CD4-positive, alpha-beta memory T cell (primary cell): ENCODE results near the gene SLC23A2. TPM values are rescaled to one million over a fixed set of nuclear protein-coding genes. Genes with fewer than 3 reads are reported as not detected.

ENCODE experiments used
- CTCF ChIA-PET: fragments of 350-600 bp; sonication (Branson Sonifier 250); formaldehyde crosslinking; loops from one replicate; lab custom pipeline; 2021; ENCODE audit warnings: inconsistent platforms; ENCODE audit not compliant: partially characterized antibody; lab: Charles Lee
- POLR2A ChIA-PET: fragments of 350-600 bp; sonication (Branson Sonifier 250); formaldehyde crosslinking; loops from one replicate; lab custom pipeline; 2021; ENCODE audit not compliant: partially characterized antibody; lab: Charles Lee
- DNase-seq, 5 donors: peaks; one replicate each; pipeline versions ENCODE4 v3.0.0 to v3.0.0-alpha.2; 2020 to 2022; ENCODE audit warnings: mixed read lengths in 1 of 5
- H3K27ac ChIP-seq: one replicate; pipeline ENCODE4 v1.7.0; 2013; ENCODE audit warnings: low read depth, low read length
- H3K27me3 ChIP-seq: 2 replicates; pipeline ENCODE4 v1.7.0; 2013; ENCODE audit warnings: mild to moderate bottlenecking, low read length, moderate library complexity; ENCODE audit not compliant: insufficient read depth
- H3K36me3 ChIP-seq: 2 replicates; pipeline ENCODE4 v1.7.0; 2013; ENCODE audit warnings: mild to moderate bottlenecking, low read length, moderate library complexity; ENCODE audit not compliant: insufficient read depth
- H3K4me1 ChIP-seq: 2 replicates; pipeline ENCODE4 v1.7.0; 2013; ENCODE audit warnings: mild to moderate bottlenecking, low read length, moderate library complexity; ENCODE audit not compliant: insufficient read depth
- H3K4me3 ChIP-seq, 2 donors: one replicate each; pipeline ENCODE4 v1.7.0; 2013; ENCODE audit warnings: low read length in 2 of 2, mild to moderate bottlenecking in 1 of 2
- H3K9me3 ChIP-seq, 2 donors: one replicate each; pipeline ENCODE4 v1.7.0; 2013; ENCODE audit warnings: low read length in 2 of 2, control low read depth in 1 of 2; ENCODE audit not compliant: control insufficient read depth in 1 of 2
- H3K27ac Mint-ChIP-seq, 7 donors: one replicate each; pipeline ENCODE4 v1.8.0; 2020 to 2021; ENCODE audit warnings: mixed read lengths in 7 of 7, mild to moderate bottlenecking in 6 of 7, inconsistent platforms in 3 of 7, moderate library complexity in 3 of 7
- H3K27me3 Mint-ChIP-seq, 2 donors: one replicate each; pipeline ENCODE4 v1.8.0; 2020 to 2021; ENCODE audit warnings: mixed read lengths in 2 of 2
- H3K36me3 Mint-ChIP-seq, 2 donors: one replicate each; pipeline ENCODE4 v1.8.0; 2020 to 2021; ENCODE audit warnings: mixed read lengths in 2 of 2, inconsistent platforms in 1 of 2, mild to moderate bottlenecking in 1 of 2
- H3K4me1 Mint-ChIP-seq, 4 donors: one replicate each; pipeline ENCODE4 v1.8.0; 2020 to 2021; ENCODE audit warnings: mixed read lengths in 4 of 4, mild to moderate bottlenecking in 1 of 4
- H3K4me3 Mint-ChIP-seq, 8 donors: one replicate each; pipeline ENCODE4 v1.8.0; 2020 to 2021; ENCODE audit warnings: mixed read lengths in 8 of 8, mild to moderate bottlenecking in 7 of 8, moderate library complexity in 6 of 8, inconsistent platforms in 3 of 8
- H3K9me3 Mint-ChIP-seq, 8 donors: one replicate each; pipeline ENCODE4 v1.8.0; 2020 to 2021; ENCODE audit warnings: mixed read lengths in 8 of 8, mild to moderate bottlenecking in 5 of 8, inconsistent platforms in 3 of 8, moderate library complexity in 1 of 8
- intact Hi-C: fragments of 100-400 bp; cut with micrococcal nuclease; formaldehyde crosslinking; loops from one replicate; pipeline ENCODE4 v1.15.1; 2023
- polyA plus RNA-seq, 2 donors: library from polyadenylated mRNA; unstranded; fragments of 300-500 nt; fragmentation: Illumina TruSeq; gene quantifications; one replicate each; pipeline ENCODE4 v1.2.3, GENCODE V29; 2021
- total RNA-seq, 2 experiments: library from RNA; stranded (reverse); gene quantifications; one replicate each; pipeline ENCODE4 v1.2.3, GENCODE V29; 2021

SLC23A2 gene
- total and polyA plus RNA-seq, 4 experiments from 2014 or later: 4.3 to 22.6 (median 16.6) TPM

DNA sequence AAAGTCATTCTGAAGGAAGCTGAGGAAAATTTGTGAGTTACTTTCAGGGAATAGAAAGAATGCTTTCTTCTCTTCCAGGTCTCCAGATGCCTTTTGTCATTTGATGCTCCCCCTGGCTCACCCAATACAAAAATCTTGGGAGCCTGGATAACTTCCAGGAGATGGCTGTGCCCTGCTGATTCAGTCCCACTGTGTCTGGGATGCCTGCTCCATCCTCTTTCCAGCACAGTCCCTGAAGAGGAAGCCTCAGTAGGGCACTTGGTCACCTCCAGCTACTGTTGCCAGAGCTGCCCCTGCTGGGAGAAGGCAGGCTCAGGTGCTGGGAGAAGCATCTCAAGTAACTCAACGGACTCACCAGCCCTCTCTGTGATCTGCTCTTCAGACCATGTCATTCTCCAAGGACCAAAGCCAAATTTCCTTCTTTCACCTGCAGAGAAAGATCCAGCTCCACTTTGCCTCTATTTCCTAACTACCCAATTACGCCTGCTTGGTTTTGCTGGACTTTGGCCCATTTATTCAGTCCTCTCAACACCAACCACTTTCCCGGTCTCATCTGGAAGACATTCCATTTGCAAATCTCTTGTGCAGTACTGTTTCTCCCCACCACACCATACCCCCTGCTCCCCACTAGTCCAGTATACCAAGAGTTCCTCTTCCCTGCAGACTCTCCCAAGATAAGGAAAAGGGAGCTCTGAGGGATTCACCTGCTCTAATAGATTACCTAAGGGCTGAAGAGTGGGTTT is 53.3 kb downstream of the SLC23A2 start:
- ChIA-PET CTCF (interaction anchor here (0.9 to 2.6 kb wide), 5 partner anchors 8 to 342 kb away, joined by 3 to 21 read pairs (median 6); no protein-coding TSS in a partner anchor), POLR2A (no interaction called here)
- Mint-ChIP-seq H3K36me3 (peaks cover 12 to 20% of the 10 kb centered on the region in 2 donors), H3K27me3 (no peaks in the 10 kb centered on the region), H3K4me1 (peaks cover 8 to 27% (median 16%) of the 10 kb centered on the region in 4 donors), H3K9me3 (peaks cover 0 to 2% (median 0%) of the 10 kb centered on the region in 8 donors), H3K4me3 (no peak overlapping the region), H3K27ac (peak overlapping the region in 3 of 7 donors; percentile 48 to 80 (median 68))
- Histone ChIP-seq H3K4me3 (no peak overlapping the region), H3K4me1 (peaks cover 6% of the 10 kb centered on the region), H3K27me3 (no peaks in the 10 kb centered on the region), H3K27ac (no peak overlapping the region), H3K36me3 (no peaks in the 10 kb centered on the region), H3K9me3 (no peaks in the 10 kb centered on the region)
- intact Hi-C loops: no loop called here
- no peak for DNase-seq

DNA sequence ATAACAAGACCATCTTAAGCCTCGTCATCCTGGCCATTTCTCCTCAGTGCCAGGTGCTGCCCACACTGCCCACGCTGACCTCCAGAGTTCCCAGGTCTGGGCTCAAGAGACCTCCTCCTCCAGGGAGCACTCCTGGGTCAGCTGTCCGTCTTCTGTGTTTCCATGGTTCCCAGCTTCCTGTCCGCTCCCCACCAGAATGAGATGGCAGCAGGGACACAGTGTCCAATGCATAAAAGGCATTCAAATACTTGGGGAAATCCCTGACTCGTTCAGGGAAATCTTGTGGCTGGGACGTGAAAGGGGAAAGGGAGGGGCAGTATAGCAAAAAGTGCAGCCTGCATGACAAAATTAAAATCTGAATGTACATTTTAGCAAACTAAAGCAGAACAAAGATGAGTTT is 54.3 kb downstream of the SLC23A2 start:
- H3K27me3 Mint-ChIP-seq: no peaks in the 10 kb centered on the region
- ChIA-PET CTCF (interaction anchor here (0.7 to 1.8 kb wide), 3 partner anchors 9 to 227 kb away, joined by 3 to 6 read pairs (median 4); no protein-coding TSS in a partner anchor), POLR2A (no interaction called here)
- peaks cover 0 to 2% (median 0%) of the 10 kb centered on the region in 8 donors for H3K9me3 Mint-ChIP-seq
- H3K4me1 Mint-ChIP-seq: peaks cover 10 to 37% (median 19%) of the 10 kb centered on the region in 4 donors
- Histone ChIP-seq H3K27me3 (no peaks in the 10 kb centered on the region), H3K4me3 (no peak overlapping the region), H3K9me3 (no peaks in the 10 kb centered on the region), H3K36me3 (no peaks in the 10 kb centered on the region), H3K4me1 (peaks cover 6% of the 10 kb centered on the region), H3K27ac (no peak overlapping the region)
- H3K27ac Mint-ChIP-seq: no peak overlapping the region
- peaks cover 12 to 20% of the 10 kb centered on the region in 2 donors for H3K36me3 Mint-ChIP-seq
- no peak overlapping the region for H3K4me3 Mint-ChIP-seq
- intact Hi-C loops: no loop called here
- no peak for DNase-seq

DNA sequence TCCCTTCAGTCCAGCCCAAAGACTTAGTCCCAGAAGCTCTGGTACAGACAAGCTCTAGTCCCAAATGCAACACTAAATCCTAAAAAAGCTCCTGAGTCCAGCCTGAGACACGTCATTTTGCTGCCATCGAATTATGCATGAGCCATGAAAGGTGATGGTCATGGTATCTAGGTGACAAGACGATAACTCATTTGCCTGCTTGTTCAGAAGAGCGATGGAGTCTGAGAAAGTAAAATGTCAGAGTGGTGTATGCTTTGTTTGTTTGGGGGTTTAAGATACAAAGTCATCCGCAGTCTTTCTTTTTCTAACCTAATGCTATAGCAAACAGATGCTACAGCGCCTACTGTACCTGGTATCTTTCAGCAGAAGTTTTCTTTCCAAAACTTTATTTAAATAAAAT is 54.7 kb downstream of the SLC23A2 start:
- Mint-ChIP-seq H3K27me3 (no peaks in the 10 kb centered on the region), H3K36me3 (peaks cover 12 to 20% of the 10 kb centered on the region in 2 donors), H3K9me3 (peaks cover 0 to 2% (median 0%) of the 10 kb centered on the region in 8 donors), H3K4me3 (no peak overlapping the region), H3K4me1 (peaks cover 10 to 38% (median 22%) of the 10 kb centered on the region in 4 donors), H3K27ac (no peak overlapping the region)
- no peaks in the 10 kb centered on the region for H3K27me3 ChIP-seq
- H3K9me3 ChIP-seq: no peaks in the 10 kb centered on the region
- no peak overlapping the region for H3K27ac ChIP-seq
- H3K36me3 ChIP-seq: no peaks in the 10 kb centered on the region
- ChIA-PET CTCF (interaction anchor here (0.7 kb wide), 1 partner anchor 162 kb away, joined by 4 read pairs; no protein-coding TSS in a partner anchor), POLR2A (no interaction called here)
- intact Hi-C loops: no loop called here
- no peak overlapping the region for H3K4me3 ChIP-seq
- DNase-seq: no peak
- peaks cover 6% of the 10 kb centered on the region for H3K4me1 ChIP-seq

DNA sequence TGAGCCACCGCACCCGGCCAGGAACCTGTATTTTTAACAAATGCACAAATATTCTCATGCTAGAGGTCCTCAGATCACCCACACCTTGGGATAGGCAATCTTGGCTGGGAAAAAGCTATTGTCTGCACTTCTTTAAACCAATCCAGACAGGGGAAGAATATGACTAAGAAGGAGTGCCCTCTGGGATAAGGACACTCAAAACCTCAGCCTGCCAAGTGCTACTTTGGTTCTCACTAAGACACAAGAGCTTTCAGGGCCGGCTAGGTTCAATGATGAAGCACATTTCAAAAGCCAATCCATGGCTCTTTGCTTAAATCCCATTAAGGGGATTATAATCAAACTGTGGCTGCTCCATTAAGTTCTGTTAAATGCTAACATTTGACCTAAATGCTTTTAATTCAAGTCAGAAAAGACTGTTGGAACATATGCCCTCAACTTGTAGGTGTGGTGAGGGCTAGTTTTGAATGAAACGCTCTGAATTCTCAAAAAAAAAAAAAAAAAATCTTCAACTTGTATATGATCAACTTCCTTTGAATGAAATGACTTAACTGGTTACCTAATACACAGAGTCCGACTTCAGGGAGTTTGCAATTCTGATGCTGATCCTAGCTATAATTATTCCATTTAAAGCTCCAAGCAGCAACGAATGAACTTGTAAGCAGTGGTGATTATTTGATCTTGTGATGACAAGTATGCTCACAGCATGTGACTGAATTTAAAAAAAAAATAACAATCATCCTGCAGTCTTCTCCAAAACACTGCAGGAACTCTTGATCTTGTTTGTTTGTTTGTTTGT is 56.6 kb downstream of the SLC23A2 start:
- no peaks in the 10 kb centered on the region for H3K36me3 ChIP-seq
- H3K9me3 Mint-ChIP-seq: peaks cover 0 to 2% (median 0%) of the 10 kb centered on the region in 8 donors
- H3K27ac ChIP-seq: no peak overlapping the region
- intact Hi-C loops: no loop called here
- ChIA-PET POLR2A (interaction anchor here (0.8 kb wide), 1 partner anchor 9 kb away, joined by 3 read pairs; no protein-coding TSS in a partner anchor), CTCF (interaction anchor here (1.4 kb wide), 2 partner anchors 11 to 182 kb away, joined by 4 to 6 read pairs; no protein-coding TSS in a partner anchor)
- DNase-seq: no peak
- no peaks in the 10 kb centered on the region for H3K9me3 ChIP-seq
- no peak overlapping the region for H3K27ac Mint-ChIP-seq
- peaks cover 12 to 15% of the 10 kb centered on the region in 2 donors for H3K36me3 Mint-ChIP-seq
- H3K27me3 Mint-ChIP-seq: no peaks in the 10 kb centered on the region
- peaks cover 5% of the 10 kb centered on the region for H3K4me1 ChIP-seq
- no peak overlapping the region for H3K4me3 ChIP-seq
- peaks cover 5 to 31% (median 14%) of the 10 kb centered on the region in 4 donors for H3K4me1 Mint-ChIP-seq
- no peak overlapping the region for H3K4me3 Mint-ChIP-seq
- H3K27me3 ChIP-seq: no peaks in the 10 kb centered on the region

DNA sequence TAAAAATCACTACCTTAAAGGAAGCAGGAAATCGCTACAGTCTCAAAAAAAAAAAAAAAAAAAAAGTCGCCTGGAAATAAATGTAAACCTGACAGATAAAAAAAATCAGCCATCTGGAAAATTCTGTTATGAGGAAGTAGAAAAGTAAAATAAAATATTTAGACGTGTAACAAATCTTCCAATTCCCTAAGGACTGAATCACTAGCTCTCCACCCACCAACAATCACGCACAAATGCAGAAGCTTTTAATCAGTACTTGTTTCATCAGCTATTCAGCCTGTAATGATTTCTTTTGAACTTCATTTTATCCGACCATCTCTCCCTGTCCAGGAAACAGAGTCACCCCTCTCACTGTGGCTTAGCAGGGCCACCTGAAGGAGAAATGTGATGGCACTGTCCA is 59.0 kb downstream of the SLC23A2 start:
- H3K36me3 Mint-ChIP-seq: peaks cover 7 to 10% of the 10 kb centered on the region in 2 donors
- ChIA-PET CTCF (interaction anchor here (0.7 to 1.0 kb wide), 2 partner anchors 13 to 1840 kb away, joined by 4 read pairs; no protein-coding TSS in a partner anchor), POLR2A (no interaction called here)
- Histone ChIP-seq H3K4me3 (no peak overlapping the region), H3K27me3 (no peaks in the 10 kb centered on the region), H3K27ac (no peak overlapping the region), H3K4me1 (no peaks in the 10 kb centered on the region), H3K36me3 (no peaks in the 10 kb centered on the region), H3K9me3 (no peaks in the 10 kb centered on the region)
- H3K27ac Mint-ChIP-seq: peak overlapping the region in 1 of 7 donors; percentile 69
- no peaks in the 10 kb centered on the region for H3K27me3 Mint-ChIP-seq
- peaks cover 0 to 2% (median 0%) of the 10 kb centered on the region in 8 donors for H3K9me3 Mint-ChIP-seq
- peaks cover 2 to 16% (median 9%) of the 10 kb centered on the region in 4 donors for H3K4me1 Mint-ChIP-seq
- no peak for DNase-seq
- no peak overlapping the region for H3K4me3 Mint-ChIP-seq
- intact Hi-C loops: no loop called here

DNA sequence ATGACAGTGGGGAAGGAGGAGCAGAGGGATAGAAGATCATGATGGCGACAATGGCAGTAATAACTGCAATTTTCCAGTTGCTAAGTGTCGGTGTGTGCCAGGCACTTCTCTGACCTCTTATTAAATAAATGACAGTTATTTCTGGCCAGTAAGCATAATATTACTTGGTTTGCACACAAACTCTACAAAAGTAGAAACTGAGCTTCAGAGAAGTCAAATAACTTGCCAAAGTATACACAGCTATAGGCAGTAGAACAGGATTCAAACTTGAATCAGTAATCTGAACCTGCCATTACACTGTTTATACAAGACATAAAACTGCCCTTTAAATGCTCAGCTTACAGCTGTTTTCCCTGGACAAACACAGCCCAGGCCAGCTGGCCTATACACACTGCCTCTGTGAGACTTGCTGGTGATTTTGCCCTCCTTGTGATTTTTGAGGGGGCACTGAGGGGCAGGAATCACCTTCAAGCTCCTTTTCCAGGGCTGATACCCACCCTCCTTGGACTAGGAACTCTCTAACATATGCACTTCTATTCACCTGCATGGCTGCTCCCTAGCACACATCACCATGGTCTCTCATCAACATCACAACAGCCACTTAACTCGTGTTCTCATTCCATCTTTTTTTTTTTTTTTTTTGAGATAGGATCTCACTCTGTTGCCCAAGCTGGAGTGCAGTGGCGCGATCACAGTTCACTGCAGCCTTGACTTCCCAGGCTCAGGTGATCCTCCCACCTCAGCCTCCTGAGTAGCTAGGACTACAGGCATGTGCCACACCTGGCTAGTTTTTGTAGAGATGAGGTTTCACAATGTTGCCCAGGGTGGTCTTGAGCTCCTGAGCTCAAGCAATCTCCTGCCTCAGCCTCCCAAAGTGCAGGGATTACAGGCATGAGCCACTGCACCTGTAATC is 63.6 kb downstream of the SLC23A2 start:
- no peak overlapping the region for H3K4me3 Mint-ChIP-seq
- no peaks in the 10 kb centered on the region for H3K4me1 ChIP-seq
- no peak overlapping the region for H3K4me3 ChIP-seq
- peaks cover 4 to 16% of the 10 kb centered on the region in 2 donors for H3K36me3 Mint-ChIP-seq
- intact Hi-C loops: no loop called here
- no peak for DNase-seq
- H3K9me3 Mint-ChIP-seq: no peaks in the 10 kb centered on the region
- H3K27ac ChIP-seq: no peak overlapping the region
- POLR2A ChIA-PET: interaction anchor here (0.6 kb wide), 1 partner anchor 20 kb away, joined by 3 read pairs; no protein-coding TSS in a partner anchor
- no peaks in the 10 kb centered on the region for H3K36me3 ChIP-seq
- CTCF ChIA-PET: interaction anchor here (1.0 kb wide), 1 partner anchor 192 kb away, joined by 4 read pairs; no protein-coding TSS in a partner anchor
- H3K27me3 Mint-ChIP-seq: no peaks in the 10 kb centered on the region
- H3K4me1 Mint-ChIP-seq: peaks cover 2 to 13% (median 8%) of the 10 kb centered on the region in 4 donors
- H3K9me3 ChIP-seq: no peaks in the 10 kb centered on the region
- no peaks in the 10 kb centered on the region for H3K27me3 ChIP-seq
- peak overlapping the region in 1 of 7 donors; percentile 61 for H3K27ac Mint-ChIP-seq
